Endothelial cell of hepatic sinusoid (primary cell): ENCODE data around the gene FOSL1.
"Not testable (repeated sequence)": the region's sequence is repeated elsewhere in the genome, so short reads cannot be mapped to it uniquely, and the experiment has no call there.

ENCODE experiments used
- in situ Hi-C: cut with HindIII; loops from 2 replicates; pipeline ENCODE4 v1.10.0; 2017; ENCODE audit warnings: low sequenced_read_pairs

Gene FOSL1

GRCh38 chr11:65854852-65855837 is 45.0 kb downstream of the FOSL1 start:
- in situ Hi-C loops = no loop called here

DNA sequence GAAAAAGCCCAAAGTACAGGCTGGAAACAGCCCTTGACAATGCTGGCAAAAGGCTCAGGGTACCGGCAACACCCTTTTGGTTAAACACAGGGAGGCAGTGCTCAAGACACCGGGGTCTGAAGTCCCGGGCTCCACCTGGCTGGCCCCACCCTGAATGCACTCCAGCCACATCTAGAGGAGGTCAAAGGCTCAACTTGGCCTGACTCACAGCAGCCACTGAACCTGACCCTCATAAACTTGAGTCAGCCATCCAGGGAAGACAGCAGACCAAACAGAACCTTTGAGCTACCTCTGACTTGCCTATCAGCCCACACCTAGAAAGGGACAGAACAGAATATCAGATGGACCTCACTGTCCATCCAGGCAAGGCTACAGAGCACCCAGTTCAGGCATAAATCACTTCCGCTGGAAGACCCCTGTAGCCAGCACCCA is 46.0 kb downstream of the FOSL1 start:
- in situ Hi-C loops = no loop called here

- in situ Hi-C loops = no loop called here
Measured at GRCh38 chr11:65853246-65853979, 46.8 kb downstream of the FOSL1 start.

- in situ Hi-C loops = no loop called here
Measured at GRCh38 chr11:65852508-65853245, 47.5 kb downstream of the FOSL1 start.

- in situ Hi-C loops = no loop called here
Measured at GRCh38 chr11:65851811-65852507, 48.2 kb downstream of the FOSL1 start.

- in situ Hi-C loops = no loop called here
Measured at GRCh38 chr11:65851083-65851579, 49.1 kb downstream of the FOSL1 start.

DNA sequence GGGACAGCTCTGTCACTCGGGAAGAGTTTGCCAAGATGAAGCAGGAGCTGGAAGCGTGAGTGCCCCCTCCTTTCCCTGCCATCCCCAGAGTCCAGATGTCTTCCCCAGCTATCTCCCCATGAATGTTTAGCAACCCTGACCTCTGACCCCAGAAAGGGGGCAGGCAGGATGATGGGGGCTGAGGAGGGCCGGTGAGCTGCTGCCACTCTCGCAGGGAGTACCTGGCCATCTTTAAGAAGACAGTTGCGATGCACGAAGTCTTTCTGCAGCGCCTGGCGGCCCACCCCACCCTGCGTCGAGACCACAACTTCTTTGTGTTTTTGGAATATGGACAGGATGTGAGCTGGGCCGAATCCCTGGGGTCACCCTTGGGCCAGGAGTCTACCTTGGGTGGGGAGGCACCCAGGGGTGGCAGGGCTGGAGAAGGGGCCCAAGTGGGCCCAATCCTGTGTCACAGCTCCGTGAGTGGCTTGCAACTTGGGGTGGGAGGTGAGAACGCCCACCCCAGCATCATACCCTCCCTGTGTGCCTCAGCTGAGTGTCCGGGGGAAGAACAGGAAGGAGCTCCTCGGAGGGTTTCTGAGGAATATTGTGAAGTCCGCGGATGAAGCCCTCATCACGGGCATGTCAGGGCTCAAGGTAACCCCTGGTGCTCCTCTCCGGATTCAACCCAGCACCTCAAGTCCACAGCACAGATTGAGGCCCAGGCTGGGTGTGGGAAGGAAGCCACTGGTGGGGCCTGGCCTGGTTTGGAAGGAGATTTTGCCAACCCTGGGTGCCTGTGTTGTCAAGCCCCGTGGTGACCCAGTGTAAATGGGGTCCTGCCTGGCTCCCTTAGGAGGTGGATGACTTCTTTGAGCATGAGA is 49.7 kb downstream of the FOSL1 start:
- in situ Hi-C loops = no loop called here

DNA sequence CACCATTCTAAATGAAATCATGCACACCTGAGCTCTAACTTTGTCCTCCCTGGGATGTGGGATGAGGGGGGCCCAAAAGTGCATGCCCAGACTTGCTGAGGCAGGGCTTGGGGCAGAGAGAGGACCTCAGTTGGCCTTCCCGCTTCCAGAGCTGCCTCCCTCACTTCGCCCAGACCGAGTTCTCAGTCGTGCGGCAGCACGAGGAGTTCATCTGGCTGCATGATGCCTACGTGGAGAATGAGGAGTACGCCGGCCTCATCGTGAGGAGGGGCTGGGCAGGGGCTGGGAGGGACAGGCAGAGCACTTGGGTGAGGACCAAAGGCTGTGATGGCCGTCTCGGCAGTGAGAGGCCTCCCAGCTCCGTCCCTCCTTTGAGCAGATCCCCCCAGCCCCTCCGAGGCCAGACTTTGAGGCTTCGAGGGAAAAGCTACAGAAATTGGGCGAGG is 50.4 kb downstream of the FOSL1 start:
- in situ Hi-C loops = no loop called here

GRCh38 chr11:65849366-65849765 is 50.8 kb downstream of the FOSL1 start:
- in situ Hi-C loops = no loop called here

DNA sequence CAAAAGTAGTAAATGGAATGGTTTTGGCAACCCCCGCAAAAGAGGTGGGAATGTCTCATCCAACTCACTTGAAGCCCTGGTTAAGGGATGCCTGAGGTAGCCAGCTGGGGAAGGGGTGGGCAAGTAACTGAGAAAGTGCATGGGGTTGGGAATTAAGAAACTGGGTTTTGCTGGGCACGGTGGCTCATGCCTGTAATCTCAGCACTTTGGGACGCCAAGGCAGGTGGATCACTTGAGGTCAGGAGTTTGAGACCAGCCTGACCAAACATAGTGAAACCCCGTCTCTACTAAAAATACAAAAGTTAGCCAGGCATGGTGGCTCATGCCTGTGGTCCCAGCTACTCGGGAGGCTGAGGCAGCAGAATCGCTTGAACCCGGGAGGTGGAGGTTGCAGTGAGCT is 51.5 kb downstream of the FOSL1 start:
- in situ Hi-C loops = not testable (repeated sequence)

GRCh38 chr11:65847746-65848145 is 52.4 kb downstream of the FOSL1 start:
- in situ Hi-C loops = no loop called here

- in situ Hi-C loops = loop anchor here (5.0 kb wide), 1 partner anchor 72 kb away; no protein-coding TSS in a partner anchor
Measured at GRCh38 chr11:65844231-65844872, 55.8 kb downstream of the FOSL1 start.

DNA sequence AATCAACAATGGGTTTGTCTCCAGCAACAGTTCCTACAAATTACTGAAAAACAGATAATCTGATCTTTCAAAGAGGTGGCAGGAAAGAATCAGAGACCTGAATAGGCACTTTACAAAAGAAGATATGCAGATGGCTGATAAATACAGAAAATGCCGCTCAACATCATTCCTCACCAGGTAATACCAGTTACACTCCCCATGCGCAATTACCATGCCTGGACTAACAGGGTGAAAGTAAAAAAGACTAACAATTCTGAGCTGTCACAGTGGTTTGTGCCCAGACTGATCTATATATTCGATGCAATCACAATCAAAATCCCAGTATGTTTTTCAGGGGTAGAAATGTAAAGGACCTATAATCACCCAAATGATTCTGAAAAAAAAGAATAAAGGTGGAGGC is 56.4 kb downstream of the FOSL1 start:
- in situ Hi-C loops = loop anchor here (5.0 kb wide), 1 partner anchor 72 kb away; no protein-coding TSS in a partner anchor

DNA sequence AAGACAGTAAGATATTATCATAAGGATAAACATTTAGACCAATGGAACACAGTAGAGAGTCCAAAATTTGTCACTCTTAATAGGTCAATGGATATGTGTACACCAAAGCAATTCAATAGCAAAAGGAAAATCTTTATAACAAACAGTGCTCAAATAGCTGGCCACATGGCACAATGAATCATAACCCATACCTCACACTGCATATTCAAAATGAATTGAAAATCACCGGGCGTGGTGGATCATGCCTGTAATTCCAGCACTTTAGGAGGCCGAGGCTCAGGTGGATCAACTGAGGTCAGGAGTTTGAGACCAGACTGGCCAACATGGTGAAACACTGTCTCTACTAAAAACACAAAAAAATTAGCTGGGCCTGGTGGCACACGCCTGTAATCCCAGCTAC is 58.0 kb downstream of the FOSL1 start:
- in situ Hi-C loops = loop anchor here (5.0 kb wide), 1 partner anchor 70 kb away; no protein-coding TSS in a partner anchor
